GM12878 (cell line): ENCODE results near the gene SRBD1. TPM values are rescaled to one million over a fixed set of nuclear protein-coding genes. Genes with fewer than 3 reads are reported as not detected.
A peak's percentile ranks its signal among the peaks of the same experiment; 100 is the strongest.

Experiments used
- ATAC-seq: fragments of 200-7000 bp; cut with Tn5 transposase; 3 replicates; pipeline ENCODE4 v1.9.1; 2020; ENCODE audit warnings: mild to moderate bottlenecking, moderate library complexity
- BruUV-seq: library from RNA; stranded (reverse); fragments of 400-500 nt; replicated peaks from 2 replicates; lab custom pipeline; 2021; lab: Mats Ljungman, UMichigan
- CTCF ChIA-PET: fragments of 300-600 bp; sonication (Branson Sonifier 250); formaldehyde crosslinking; extraction: SDS; loops from one replicate; lab custom pipeline; 2021; ENCODE audit warnings: inconsistent platforms; lab: Yijun Ruan, JAX
- POLR2A ChIA-PET: fragments of 350-600 bp; formaldehyde crosslinking; extraction: SDS; loops from one replicate; lab custom pipeline; 2021; ENCODE audit warnings: inconsistent platforms; lab: Charles Lee
- RAD21 ChIA-PET: fragments of 300-600 bp; sonication (Branson Sonifier 250); formaldehyde crosslinking; loops from one replicate; lab custom pipeline; 2023; ENCODE audit warnings: antibody characterized with exemption; ENCODE audit not compliant: unreplicated experiment; lab: Charles Lee
- SMC1A ChIA-PET: fragments of 300-600 bp; sonication (Branson Sonifier 250); formaldehyde crosslinking; loops from one replicate; lab custom pipeline; 2023; ENCODE audit not compliant: unreplicated experiment, uncharacterized antibody; lab: Charles Lee
- DNase-seq: peaks from one replicate; pipeline ENCODE4 v3.0.0-alpha.2; 2011; ENCODE audit warnings: low read depth, low spot score
- FAIRE-seq: peaks from 3 replicates; lab custom pipeline; 2011; peaks lifted over from hg19 to GRCh38; lab: Jason Lieb, UNC
- H2AFZ ChIP-seq: 2 replicates; pipeline ENCODE4 v1.6.0; 2011; ENCODE audit warnings: low read depth, low read length, control low read depth; ENCODE audit not compliant: control insufficient read depth
- H3K27ac ChIP-seq: 2 replicates; pipeline ENCODE4 v1.5.1; 2011; ENCODE audit warnings: control low read depth; ENCODE audit not compliant: control insufficient read depth, insufficient read depth
- H3K27me3 ChIP-seq, 2 experiments: replicated peaks in 1 of 2; 2 replicates each; pipeline versions ENCODE4 v1.6.0 to v1.6.1; 2011; ENCODE audit warnings: low read length in 1 of 2; ENCODE audit not compliant: control insufficient read depth in 2 of 2, insufficient read depth in 2 of 2
- H3K36me3 ChIP-seq, 2 experiments: 2 replicates each; pipeline ENCODE4 v1.5.1; 2011; ENCODE audit warnings: low read length in 1 of 2; ENCODE audit not compliant: control insufficient read depth in 2 of 2, insufficient read depth in 2 of 2
- H3K4me1 ChIP-seq: 2 replicates; pipeline ENCODE4 v1.6.1; 2011; ENCODE audit warnings: mild to moderate bottlenecking, low read length, moderate library complexity, mixed read lengths; ENCODE audit not compliant: control insufficient read depth, insufficient read depth
- H3K4me2 ChIP-seq: 2 replicates; pipeline ENCODE4 v1.6.0; 2011; ENCODE audit warnings: control low read depth; ENCODE audit not compliant: control insufficient read depth, insufficient read depth
- H3K4me3 ChIP-seq: fragments of 200-600 bp; sonication (generic); 2 replicates; pipeline ENCODE4 v1.5.1; 2016
- H3K79me2 ChIP-seq: 2 replicates; pipeline ENCODE4 v1.6.0; 2011; ENCODE audit warnings: low read length; ENCODE audit not compliant: control insufficient read depth, insufficient read depth
- H3K9ac ChIP-seq: 2 replicates; pipeline ENCODE4 v1.8.0; 2011; ENCODE audit warnings: low read length, control low read depth, mixed read lengths; ENCODE audit not compliant: control insufficient read depth, insufficient read depth
- H3K9me3 ChIP-seq: replicated peaks from 3 replicates; pipeline ENCODE4 v1.5.1; 2011; ENCODE audit warnings: mild to moderate bottlenecking, low read length; ENCODE audit not compliant: control insufficient read depth, insufficient read depth
- H4K20me1 ChIP-seq: 2 replicates; pipeline ENCODE4 v1.6.0; 2011; ENCODE audit not compliant: control insufficient read depth, insufficient read depth
- CTCF ChIP-seq, 3 experiments: IDR thresholded peaks in 2 of 3; conservative IDR thresholded peaks in 1 of 3; 2 replicates each; pipeline ENCODE4 v1.5.1; 2011; ENCODE audit warnings: low read depth in 3 of 3, low read length in 3 of 3, mild to moderate bottlenecking in 3 of 3, control low read depth in 2 of 3, moderate library complexity in 2 of 3, inconsistent platforms in 1 of 3, mixed read lengths in 1 of 3; ENCODE audit not compliant: control insufficient read depth in 2 of 3, insufficient read depth in 1 of 3; ENCODE audit errors: extremely low read depth in 1 of 3
- SMAD1 ChIP-seq: fragments of 450-650 bp; IDR thresholded peaks from 2 replicates; pipeline ENCODE4 v1.6.1; 2018; ENCODE audit warnings: mild to moderate bottlenecking, low read depth; ENCODE audit not compliant: partially characterized antibody
- ZNF687 ChIP-seq: fragments of 450-650 bp; IDR thresholded peaks from 2 replicates; pipeline ENCODE4 v1.6.1; 2017; ENCODE audit warnings: mild to moderate bottlenecking, moderate library complexity
- in situ Hi-C: fragments of 300-500 bp; cut with MboI; formaldehyde crosslinking; loops from 9 replicates; pipeline ENCODE4 v1.14.3; 2018; ENCODE audit warnings: mixed read lengths
- intact Hi-C: fragments of 100-400 bp; cut with micrococcal nuclease; formaldehyde crosslinking; loops from one replicate; pipeline ENCODE4 v1.14.2; 2022; ENCODE audit not compliant: unreplicated experiment
- polyA plus RNA-seq, 11 experiments: library from polyadenylated mRNA; depleted of rRNA in 4 of 11; unstranded in 6 of 11; stranded (reverse) in 5 of 11; fragments of >200 nt; fragmentation: Nextera tagmentation in 4 of 11; fragmentation: Illumina TruSeq in 1 of 11; extraction: Ambion mirVana in 4 of 11; extraction: Trizol in 1 of 11; gene quantifications; 1 replicate in 1 of 11; 2 replicates in 10 of 11; pipeline versions ENCODE4 v1.2.1 to v1.2.3, GENCODE V29; 2011 to 2016; ENCODE audit warnings: inconsistent platforms in 2 of 11, missing spikeins in 2 of 11, low read depth in 1 of 11
- total RNA-seq, 4 experiments: library from RNA; depleted of rRNA in 3 of 4; stranded (reverse); fragments of >200 nt in 3 of 4; fragmentation: Illumina TruSeq in 1 of 4; extraction: Trizol in 1 of 4; gene quantifications; 2 replicates each; pipeline versions ENCODE4 v1.2.1 to v1.2.3, GENCODE V29; 2013 to 2021

The SRBD1 gene
- total and polyA plus RNA-seq, 10 of the 15 experiments (the other 5 are each of a cell fraction or from before 2014, with no cell fraction given): 9.7 to 33.1 (median 20.1) TPM

GRCh38 chr2:45483997-45484396 lies 127.1 kb downstream of the SRBD1 start:
- intact Hi-C loops (no loop called here), in situ Hi-C loops (no loop called here)
- H3K9me3 ChIP-seq: no peaks in the 10 kb centered on the region
- H3K36me3 ChIP-seq: no peaks in the 10 kb centered on the region
- no peak for TF ChIP-seq SMAD1
- 0 out of 6 replicates have a peak, but pooled peaks of 2 of the 3 experiments have one; percentile 10 to 12 for TF ChIP-seq CTCF (IDR thresholded peaks at IDR 0.05 in 2 of 3, conservative IDR thresholded peaks at IDR 0.05 in 1 of 3; ENCODE audit: control insufficient read depth in 2 of 3, extremely low read depth in 1 of 3, insufficient read depth in 1 of 3, low read depth in 3 of 3, low read length in 3 of 3)
- no peak for TF ChIP-seq ZNF687
- FAIRE-seq: peak; percentile 23
- H3K27ac ChIP-seq: no peak overlapping the region
- ChIA-PET RAD21 (interaction anchor here (0.7 kb wide), 1 partner anchor 502 kb away, joined by 3 read pairs; no protein-coding TSS in a partner anchor), CTCF (interaction anchor here (1.5 to 3.2 kb wide), 2 partner anchors 10 to 12 kb away, joined by 3 to 25 read pairs; no protein-coding TSS in a partner anchor), POLR2A (no interaction called here), SMC1A (interaction anchor here (1.9 kb wide), 1 partner anchor 13 kb away, joined by 5 read pairs; no protein-coding TSS in a partner anchor)
- H3K9ac ChIP-seq: no peak overlapping the region
- peak; percentile 72 for ATAC-seq
- H3K4me1 ChIP-seq: 0 out of 2 replicates have a peak, but pooled peaks cover 3% of the 10 kb centered on the region
- BruUV-seq: no TSS peak
- no peaks in the 10 kb centered on the region for H4K20me1 ChIP-seq
- H3K79me2 ChIP-seq: no peaks in the 10 kb centered on the region
- no peak overlapping the region for H3K4me2 ChIP-seq
- no peak overlapping the region for H2AFZ ChIP-seq
- H3K4me3 ChIP-seq: no peak overlapping the region
- DNase-seq: no peak
- no peaks in the 10 kb centered on the region for H3K27me3 ChIP-seq
